NCI-H2196 treated with DMSO at 0.1 percent for 48 hours (cell line): ENCODE data around the gene KATNB1.

Experiments used
- DNase-seq: peaks from one replicate; lab custom pipeline; 2025; ENCODE audit not compliant: unreplicated experiment; lab: John Stamatoyannopoulos, UW

The KATNB1 gene

DNA sequence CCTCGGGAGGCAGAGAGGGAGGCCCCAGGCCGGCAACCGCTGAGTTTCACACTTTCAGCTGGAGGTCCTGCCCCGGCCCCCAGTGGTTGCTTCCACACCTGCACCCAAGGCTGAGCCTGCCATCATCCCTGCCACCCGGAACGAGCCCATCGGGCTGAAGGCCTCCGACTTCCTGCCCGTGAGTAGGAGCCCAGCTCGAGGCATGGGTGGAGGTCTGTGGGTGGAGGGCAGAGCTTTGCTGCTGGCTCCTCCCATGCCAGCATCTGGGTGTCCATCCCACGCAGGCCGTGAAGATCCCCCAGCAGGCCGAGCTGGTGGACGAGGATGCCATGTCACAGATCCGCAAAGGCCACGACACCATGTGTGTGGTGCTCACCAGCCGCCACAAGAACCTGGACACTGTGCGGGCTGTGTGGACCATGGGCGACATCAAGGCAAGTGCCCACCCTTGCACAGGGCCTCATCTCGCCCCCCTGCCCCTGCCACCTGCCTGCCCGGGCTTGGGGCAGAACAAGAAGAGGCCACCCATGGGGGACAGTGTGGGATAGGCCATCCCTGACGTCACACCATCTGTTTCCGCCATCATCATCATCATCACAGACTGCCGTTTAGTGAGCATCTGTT lies 19.6 kb downstream of the KATNB1 start:
- DNase-seq: no peak

DNA sequence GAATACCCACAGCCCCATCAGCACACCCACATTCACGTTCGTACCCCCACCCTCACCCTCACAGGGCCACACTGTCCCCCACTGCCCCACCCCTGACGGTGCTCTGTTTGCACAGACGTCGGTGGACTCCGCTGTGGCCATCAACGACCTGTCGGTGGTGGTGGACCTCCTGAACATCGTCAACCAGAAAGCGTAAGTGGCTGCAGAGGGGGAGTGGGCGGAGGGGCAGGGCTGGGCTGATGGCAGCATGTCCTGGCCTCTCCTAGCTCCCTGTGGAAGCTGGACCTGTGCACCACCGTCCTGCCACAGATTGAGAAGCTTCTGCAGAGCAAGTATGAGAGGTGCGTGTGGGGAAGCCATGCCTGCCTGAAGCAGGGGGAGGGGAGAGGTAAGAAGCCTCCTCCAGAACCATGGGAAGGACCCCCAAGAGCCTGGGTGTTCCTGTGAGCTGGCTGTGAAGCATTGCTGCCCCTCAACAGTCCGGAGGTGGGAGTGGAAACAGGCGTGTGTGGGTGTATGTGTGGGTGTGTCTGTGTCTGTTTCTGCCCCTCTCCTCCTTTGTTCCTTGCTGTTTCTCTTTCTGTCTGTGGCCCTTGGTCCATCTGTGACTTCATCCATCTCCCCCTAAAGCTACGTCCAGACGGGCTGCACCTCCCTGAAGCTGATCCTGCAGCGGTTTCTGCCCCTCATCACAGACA lies 20.3 kb downstream of the KATNB1 start:
- no peak for DNase-seq

DNA sequence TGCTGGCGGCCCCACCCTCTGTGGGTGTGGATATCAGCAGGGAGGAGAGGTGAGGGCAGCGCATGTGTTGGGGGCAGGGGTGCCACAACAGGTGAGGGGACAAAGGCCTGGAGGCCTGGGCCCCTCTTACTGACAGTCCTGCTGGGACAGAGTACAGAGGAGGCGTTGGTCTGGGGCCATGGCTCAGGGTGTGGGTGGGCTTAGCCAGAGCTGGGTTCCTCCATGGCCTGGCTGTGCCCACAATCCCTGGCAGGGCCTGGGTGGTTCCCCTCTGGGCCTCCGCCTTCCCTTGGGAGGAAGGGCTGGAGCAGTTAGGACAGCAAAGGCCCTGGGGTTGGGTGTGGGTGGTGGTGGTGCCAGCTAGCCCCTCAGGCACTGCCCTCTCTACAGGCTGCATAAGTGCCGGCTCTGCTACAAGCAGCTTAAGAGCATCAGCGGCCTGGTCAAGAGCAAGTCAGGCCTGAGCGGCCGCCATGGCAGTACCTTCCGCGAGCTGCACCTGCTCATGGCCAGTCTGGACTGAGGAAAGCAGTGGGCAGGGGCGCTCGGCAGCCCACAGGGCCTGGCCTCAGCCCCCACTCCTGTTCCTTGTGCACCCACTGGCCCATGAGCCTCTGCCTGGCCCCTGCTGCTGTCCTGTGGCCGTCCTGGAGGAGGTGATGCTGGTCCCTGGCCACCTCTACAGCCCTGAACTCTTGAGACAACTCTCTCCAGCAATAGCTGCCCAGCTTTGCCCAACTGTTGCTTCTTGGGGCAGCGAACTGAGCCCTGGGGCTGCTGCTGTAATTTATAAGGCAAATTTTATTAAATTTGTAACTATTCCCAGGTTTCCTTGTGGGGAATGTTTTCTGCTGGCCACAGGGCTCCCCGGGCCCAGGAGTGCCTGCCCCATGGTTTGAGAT lies 21.1 kb downstream of the KATNB1 start:
- no peak for DNase-seq

DNA sequence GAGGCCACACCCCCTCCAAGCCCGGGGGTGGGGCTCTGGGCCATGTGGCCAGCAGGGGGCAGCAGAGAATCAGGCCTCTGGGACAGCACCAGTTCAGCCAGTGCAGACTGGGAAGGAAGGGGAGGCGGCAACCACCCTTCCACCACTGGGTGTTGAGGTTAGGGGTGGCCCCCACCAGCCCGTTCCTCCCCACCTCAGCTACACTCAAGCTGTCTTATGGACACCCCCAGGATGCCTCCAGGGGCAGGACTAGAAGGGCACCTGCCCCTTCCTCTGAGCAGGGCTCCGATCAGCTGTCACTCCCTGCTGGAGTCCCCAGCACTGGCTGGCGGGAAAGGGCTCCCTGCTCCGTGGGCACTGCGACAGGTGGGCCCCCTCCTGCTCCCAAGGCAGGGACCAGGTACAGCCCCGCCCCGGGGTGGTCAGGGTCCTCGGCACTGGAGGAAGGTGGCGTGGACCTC lies 21.8 kb downstream of the KATNB1 start:
- DNase-seq: no peak

DNA sequence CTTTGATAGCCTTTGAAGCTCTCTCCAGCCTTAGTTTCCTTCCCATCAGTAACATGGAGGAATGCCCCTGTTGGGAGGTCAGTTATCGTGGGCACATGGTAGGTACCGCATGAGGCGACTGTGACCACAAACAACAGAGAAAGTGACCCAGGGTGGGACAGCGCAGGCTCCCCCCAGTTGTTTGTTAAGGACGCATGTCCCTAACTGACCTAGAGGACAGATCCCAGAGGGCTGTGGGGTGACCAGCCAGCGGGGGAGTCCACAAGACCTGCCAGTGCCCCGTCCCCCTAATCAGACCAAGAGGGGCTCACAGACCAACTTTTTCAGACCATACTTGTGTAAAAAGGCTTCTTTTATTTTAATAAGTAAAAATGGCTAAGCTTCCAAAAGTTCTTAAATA lies 22.3 kb downstream of the KATNB1 start:
- no peak for DNase-seq

DNA sequence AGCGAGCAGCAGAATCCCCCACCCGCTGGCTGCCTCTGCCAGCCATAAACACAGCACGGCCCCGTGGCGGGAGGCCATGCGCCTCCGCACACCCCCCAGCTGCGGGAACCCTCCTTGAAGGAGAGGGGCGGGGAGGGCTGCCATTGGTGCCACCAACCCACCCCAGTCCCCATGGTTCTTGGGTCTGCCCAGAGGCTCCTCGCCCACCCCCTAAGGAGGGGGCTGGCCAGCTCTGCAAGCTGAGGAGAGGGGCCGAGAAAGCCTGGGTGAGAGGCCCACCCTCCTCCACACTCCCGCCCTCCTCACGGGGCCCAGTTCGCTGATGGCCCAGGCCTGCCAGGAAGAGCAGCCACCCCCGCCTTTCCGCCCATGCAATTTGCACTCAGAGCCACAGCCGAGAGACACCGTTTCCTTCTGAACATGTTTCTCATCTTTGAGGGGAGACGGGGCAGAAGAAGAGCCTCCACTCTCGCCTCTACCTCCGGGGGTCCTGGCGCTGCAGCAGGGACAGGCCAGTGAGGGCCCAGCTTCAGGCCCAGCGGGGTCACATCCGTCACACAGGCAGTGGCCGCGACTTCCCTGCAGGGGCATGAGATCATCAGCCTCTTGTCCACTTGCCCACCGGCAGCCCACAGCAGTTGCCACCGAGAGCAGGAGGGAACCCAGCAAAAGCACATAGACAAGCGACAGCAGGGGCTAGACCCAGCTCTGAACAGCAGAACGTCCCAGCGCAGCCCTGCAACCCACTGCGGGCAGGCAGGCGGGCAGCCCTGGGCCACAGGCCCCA lies 23.0 kb downstream of the KATNB1 start:
- DNase-seq: no peak

DNA sequence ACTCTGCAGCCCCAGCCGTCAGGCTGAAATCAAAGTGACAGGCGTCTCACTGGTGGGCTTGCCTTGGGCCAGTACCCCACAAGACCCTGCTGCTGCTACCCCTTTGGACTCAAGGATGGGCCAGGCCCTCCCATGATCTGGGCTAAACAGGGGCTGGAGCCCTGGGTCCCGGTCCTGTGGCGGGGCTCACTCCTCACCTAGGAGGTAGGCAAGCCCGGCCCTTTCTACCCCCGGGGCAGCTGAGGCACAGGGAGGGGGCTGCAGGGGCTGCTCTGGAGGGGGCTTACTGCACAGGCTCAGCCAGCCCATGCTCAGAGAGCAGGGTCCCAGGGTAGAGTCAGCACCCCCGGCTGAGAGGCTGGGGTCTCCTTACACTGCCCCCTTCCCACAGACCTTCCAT lies 23.6 kb downstream of the KATNB1 start:
- DNase-seq: no peak

DNA sequence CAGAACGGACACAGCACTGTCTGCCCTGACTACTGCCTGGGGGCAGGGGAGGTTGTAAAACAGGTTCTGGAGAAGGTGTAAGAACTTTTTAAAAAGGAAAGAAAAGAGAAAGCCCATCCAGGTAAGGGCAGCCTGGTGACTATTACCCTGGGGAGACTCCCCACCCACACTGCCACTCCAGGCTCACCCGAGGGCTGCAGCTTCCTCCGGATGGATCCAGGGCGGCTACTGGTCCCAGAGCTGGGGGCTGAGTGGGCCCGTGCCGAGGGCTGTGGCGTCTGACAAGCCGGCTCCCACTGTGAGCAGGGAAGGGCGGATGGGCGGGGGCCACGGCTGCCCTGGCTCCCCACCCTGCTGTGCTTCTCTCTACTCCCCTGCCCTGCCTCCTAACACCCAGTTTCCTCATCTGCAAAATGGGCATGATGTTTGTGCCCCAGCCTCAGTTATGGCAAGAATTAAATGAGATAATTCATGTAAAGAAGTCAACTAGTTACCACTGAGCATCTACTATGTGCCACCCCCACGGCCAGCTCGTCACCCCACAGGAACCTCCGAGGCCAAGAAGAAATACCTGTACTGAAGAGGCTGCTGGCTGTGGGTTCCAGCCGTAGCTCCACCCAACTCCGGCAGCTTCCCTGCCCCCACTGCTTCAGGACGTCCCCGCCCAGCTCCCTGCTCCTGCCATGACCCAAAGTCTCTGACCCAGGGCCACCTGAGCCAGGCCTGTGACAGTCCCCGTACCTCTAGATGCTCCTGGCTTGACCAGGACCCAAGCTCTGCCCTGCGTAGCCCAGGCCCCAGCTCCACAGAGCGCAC lies 24.2 kb downstream of the KATNB1 start:
- DNase-seq: no peak

DNA sequence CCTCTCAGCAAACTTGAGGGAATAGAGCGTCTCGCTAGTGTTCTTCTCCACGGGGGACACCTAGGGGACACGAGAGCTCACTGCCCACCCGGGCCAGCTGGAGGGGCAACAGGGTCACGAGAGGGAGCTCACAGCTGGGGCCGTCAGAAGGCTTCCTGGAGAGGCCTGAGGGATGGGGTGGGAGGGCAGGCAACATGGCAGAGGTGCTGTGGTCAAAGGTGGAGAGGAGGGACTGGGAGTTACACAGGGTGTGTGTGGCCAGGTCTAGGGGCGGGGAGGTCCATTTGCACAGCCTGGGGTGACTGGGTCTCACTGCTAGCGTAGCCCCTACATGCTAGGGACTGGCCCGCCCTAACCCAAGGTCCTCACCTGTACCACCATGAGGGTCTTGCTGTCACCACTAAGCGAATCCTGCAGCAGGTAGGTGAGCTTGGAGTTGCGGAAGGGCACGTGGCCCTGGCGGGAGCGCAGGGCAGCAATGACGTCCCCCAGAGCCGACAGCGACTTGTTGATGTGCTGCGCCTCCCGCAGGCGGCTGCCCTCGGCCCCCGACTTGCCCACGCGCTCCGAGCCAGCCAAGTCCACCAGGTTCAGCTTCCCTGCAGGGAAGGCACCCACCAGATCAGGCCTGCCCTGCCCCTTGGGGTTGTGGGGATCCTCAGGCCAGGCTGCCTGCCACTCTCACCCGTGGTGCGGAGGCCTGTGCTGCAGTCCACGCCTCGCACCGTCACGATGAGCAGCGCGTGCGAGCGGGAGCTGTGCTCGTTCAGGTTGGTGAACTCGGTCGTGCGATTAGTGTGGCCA lies 25.0 kb downstream of the KATNB1 start:
- no peak for DNase-seq

DNA sequence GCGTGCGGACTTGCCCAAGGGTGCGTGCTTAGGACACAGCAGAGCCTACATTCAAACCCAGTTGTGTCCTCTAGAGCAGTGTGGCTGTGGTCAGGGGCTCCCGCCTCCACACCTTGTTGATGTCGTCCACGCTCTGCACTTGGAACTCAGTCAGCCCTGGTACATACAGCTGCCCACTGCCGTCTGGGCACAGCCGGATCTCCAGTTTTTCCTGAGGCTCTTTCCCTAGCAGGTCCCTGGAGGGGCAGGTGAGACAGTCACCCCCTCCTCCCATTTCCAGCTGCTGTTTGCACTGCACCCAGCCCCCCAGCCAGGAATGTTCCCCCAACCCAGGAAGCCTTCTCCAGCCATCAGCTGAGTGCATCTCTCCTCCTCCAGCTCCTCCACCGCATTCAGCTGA lies 25.7 kb downstream of the KATNB1 start:
- DNase-seq: no peak

DNA sequence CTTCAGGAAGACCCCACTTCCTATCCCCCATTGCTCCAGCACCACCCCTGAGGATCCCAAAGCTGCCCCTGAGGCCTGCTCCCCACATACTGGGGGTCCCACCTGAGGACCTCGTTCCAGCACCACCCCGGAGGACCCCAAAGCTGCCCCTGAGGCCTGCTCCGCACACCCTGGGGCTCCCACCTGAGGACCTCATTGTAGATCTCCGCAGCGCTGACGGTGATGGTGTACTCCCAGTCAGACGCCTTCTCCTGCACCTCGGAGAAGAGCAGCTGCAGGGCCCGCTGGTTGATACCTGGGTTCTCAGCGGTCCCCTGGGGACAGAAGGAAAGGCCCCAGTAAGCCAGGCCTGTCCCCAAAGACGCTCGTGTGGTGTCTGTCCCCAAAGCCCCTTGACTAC lies 26.4 kb downstream of the KATNB1 start:
- DNase-seq: no peak

DNA sequence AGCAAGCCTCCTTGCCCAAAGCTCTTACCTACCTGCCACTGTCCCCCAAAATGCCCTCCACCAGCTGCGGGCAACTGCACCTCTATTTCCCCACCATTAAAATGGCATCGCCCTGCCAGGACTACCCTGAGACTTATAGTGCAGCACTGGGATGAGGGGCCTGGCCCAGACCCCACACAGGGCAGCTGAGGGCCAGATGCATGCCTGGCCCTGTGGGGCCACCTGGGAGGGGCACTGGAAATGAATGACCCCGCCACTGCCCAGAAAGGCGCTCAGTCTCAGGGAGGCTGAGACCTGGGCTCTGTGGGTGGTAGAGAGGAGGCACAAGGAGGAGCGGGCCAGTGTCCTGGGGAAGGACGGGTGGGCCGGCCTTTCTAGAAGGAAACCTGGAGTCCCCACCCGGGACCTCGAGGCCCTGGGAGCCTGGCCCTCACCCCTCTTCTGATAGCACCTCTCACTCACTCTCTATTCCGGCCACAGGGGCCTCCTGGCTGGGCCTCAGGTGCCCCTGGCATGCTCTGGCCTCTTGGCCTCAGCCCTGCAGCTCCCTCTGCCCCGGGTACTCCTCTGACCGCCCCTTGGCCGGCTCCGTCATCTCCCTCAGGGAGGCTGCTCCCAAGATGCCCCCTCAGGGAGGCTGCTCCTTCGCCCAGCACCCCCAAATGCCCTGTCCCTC lies 26.9 kb downstream of the KATNB1 start:
- DNase-seq: no peak

DNA sequence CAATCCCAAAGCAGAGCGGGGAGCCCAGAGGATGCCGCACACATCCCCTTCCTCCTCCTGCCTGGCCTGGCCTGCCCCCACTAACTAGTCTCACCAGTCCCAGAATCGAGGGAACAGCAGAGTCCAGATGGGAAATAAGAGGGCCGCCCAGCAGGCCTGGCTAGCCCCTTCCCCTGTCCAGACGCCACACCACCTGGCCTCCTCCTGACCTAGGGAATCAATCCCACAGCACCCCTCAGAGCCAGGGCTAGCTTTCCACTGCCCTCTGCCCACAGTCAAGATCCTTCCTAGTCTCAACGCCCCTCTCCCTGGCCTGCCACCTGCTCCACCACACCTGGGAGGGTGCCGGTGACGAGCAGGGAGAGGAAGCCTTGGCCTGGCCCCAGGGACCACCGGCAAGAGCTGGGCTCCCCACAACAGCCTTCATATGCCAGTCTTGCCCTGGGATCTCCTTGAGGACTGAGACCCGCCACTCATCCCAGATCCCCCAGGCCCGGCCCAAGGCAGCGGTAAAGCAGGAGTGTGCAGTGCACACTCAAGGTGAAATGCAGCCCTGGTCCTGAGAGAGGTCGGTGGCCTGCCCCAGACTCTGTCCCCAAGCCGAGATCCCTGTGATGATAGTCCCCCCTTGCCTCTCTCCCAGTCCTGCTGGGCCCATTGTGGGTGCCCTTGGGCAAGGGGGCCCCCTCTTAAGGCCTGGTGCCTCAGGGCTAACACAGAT lies 27.9 kb downstream of the KATNB1 start:
- DNase-seq: no peak

DNA sequence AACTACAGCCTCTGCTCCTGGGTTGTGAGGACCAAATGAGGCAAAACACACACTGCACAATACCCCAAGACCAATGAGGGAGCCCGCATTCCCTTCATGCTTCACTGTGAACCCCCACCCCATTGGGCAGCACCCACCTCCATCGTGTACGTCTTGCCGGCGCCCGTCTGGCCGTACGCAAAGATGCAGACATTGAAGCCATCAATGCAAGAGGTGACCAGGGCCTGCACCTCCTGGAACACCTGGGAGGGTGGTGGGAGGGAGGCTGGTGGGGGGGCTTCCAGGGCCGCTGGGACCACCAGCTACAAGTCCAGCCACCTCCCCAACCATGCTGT lies 28.4 kb downstream of the KATNB1 start:
- DNase-seq: no peak

DNA sequence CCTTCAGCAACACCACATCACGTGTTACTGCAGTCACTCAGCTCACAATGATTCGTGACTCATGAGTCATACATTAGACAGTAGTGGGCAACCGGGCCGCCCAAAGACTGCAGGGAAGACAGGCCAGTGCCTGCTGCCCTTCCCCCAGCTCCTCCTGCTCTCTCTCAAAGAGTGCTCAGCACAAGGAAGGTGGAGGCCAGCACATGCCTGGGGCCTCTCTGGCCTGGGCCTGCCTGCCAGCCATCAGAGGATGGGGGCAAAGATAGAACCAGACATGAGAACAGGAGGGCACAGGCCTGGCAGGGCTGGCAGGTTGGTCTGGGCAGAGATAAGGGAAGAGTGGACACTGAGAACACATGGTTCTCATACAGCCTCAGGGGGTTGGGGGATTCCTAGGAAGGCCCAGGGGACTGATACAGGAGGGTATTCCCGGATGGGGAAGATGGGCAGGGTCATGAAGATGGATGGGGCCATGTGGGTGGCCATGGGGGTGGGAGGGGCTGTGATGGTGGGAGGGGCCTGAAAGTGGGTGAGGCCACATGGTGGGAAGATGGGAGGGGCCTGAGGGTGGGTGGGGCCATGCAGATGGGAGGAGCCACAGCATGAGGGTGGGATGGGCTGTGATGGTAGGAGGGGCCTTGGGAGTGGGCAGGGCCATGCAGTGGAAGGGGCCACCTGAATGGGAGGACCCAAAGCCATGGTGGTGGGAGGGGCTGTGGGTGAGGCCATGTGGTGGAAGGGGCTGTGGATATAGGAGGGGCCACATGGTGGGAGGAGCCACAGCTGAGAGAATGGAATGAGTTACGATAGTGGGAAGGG lies 29.0 kb downstream of the KATNB1 start:
- no peak for DNase-seq

DNA sequence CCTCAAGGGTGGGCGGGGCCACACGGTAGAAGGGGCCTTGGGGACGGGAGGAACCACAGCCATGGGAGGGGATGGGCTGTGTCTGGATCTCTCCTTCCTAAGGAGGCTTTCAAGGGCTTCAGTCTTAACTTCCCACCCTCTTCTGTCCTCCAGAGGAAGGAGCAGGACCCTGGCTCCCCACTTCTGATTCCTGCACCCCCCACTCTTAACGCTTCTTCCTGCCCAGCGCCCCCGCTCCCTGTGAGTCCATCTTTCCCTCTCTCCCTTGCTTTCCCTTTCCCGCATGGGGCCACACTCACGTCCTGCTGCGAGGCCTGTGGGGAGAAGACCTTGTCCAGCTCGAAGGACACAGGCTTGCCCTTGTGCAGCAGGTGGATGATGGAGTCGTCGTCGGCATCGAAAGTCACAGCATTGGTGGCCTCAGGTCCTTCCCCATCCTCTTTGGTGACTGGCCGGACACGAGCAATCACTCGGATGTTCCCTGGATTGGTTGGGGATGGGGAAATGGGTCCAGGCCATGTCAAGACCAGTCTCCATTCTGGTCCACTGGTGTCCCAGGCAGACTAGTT lies 29.7 kb downstream of the KATNB1 start:
- DNase-seq: no peak

DNA sequence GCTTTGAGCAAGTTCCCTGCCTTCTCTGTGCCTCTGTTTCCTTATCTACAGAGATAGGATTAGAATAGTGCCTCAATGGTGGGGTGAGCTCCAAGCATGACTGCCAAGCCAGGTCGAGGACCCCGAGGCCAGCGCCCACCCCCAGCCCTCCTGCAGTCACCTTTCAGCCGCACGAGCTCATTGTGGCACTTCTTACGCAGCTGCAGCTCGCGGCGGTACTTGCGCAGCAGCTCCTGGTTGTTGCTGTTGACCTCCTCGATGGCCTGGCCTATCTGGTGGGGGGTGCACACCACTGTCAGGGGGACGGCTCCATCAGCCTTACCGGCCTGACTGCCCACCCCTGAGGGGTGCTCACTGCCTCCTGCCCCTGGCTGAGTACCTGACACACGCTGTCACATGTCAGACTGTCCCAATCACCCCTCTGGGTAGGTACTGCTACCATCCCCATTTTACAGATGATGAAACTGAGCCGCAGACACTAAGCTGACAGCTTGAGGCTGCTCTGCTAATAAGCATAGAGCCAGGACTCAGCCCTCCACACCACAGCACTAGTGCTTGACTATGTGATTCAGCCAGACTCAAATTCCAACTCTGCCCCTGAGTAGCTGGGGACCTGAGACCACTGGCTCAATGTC lies 31.3 kb downstream of the KATNB1 start:
- DNase-seq: no peak
